ENCODE data around the gene RANBP3. TPM values are rescaled to one million over a fixed set of nuclear protein-coding genes. Genes with fewer than 3 reads are reported as not detected.

The RANBP3 gene
- total RNA-seq, 1 experiment from 2014 or later: 62.4 TPM

GRCh38 chr19:5978606-5979552, 939 bp upstream of the RANBP3 start:
- ChIA-PET RAD21 (ENCODE audit: low non-redundant PET in 1 of 2, low total read pairs in 2 of 2, uncharacterized antibody in 2 of 2, unreplicated experiment in 2 of 2) (interaction anchor here in 1 of 2 experiments (1.5 kb wide), 1 partner anchor 175 kb away, joined by 3 read pairs; no protein-coding TSS in a partner anchor), CTCF (interaction anchor here (0.8 to 4.3 kb wide), 6 partner anchors 9 to 174 kb away, joined by 3 to 20 read pairs (median 5); partner anchors contain the start of gene NDUFA11), POLR2A (interaction anchor here (0.9 to 1.5 kb wide), 2 partner anchors 9 to 175 kb away, joined by 3 to 4 read pairs; partner anchors contain the start of gene NRTN)
- intact Hi-C loops (cut with micrococcal nuclease): no loop called here
- TF ChIP-seq MAX (IDR thresholded peaks at IDR 0.05) (no peak), SIN3A (IDR thresholded peaks at IDR 0.05; ENCODE audit: low read depth) (no peak), EZH2phosphoT487 (IDR thresholded peaks at IDR 0.05; ENCODE audit: borderline replicate concordance) (no peak), ELF1 (IDR thresholded peaks at IDR 0.05; ENCODE audit: borderline replicate concordance, low read depth) (no peak), ZFX (IDR thresholded peaks at IDR 0.05) (no peak), ZNF274 (IDR thresholded peaks at IDR 0.05; ENCODE audit: low read depth, low read length) (no peak), EZH2 (IDR thresholded peaks at IDR 0.05) (no peak), FOSL1 (IDR thresholded peaks at IDR 0.05; ENCODE audit: low read depth) (no peak), ATF3 (IDR thresholded peaks at IDR 0.05) (no peak), ZBTB33 (IDR thresholded peaks at IDR 0.05; ENCODE audit: extremely low read depth, insufficient replicate concordance, low read length) (no peak), POLR2A (IDR thresholded peaks at IDR 0.05; ENCODE audit: borderline replicate concordance, extremely low read depth, insufficient read depth, insufficient read length) (no peak), JUND (IDR thresholded peaks at IDR 0.05) (no peak), CBX3 (IDR thresholded peaks at IDR 0.05; ENCODE audit: low read depth) (no peak), YY1 (IDR thresholded peaks at IDR 0.05; ENCODE audit: extremely low read depth, insufficient replicate concordance, low read depth, low read length) (no peak), CTCF (IDR thresholded peaks at IDR 0.05 in 2 of 3, conservative IDR thresholded peaks at IDR 0.05 in 1 of 3; ENCODE audit: borderline replicate concordance in 1 of 3, insufficient read depth in 1 of 3, low read depth in 2 of 3, low read length in 2 of 3) (no peak), EGR1 (IDR thresholded peaks at IDR 0.05; ENCODE audit: low read depth) (no peak), RAD21 (IDR thresholded peaks at IDR 0.05; ENCODE audit: low read depth) (no peak)
- ATAC-seq (no peak), DNase-seq (ENCODE audit: low read depth, low spot score) (no peak)
- Histone ChIP-seq H3K4me2 (ENCODE audit: low read length) (peak overlapping the region; percentile 92), H4K20me1 (ENCODE audit: insufficient read depth) (no peaks in the 10 kb centered on the region), H3K4me3 (replicated peaks in 1 of 2; ENCODE audit: low read depth in 1 of 2, low read length in 2 of 2) (peak overlapping the region; percentile 93 to 96), H3K4me1 (ENCODE audit: control insufficient read depth in 1 of 2, insufficient read depth in 2 of 2, low read length in 2 of 2) (peaks cover 7 to 22% of the 10 kb centered on the region in 2 experiments), H3K79me2 (ENCODE audit: insufficient read depth, low read length) (peaks cover 59% of the 10 kb centered on the region), H3K27me3 (ENCODE audit: insufficient read depth, low read length) (no peaks in the 10 kb centered on the region), H3K36me3 (ENCODE audit: control insufficient read depth in 1 of 2, insufficient read depth in 2 of 2, low read length in 2 of 2) (peaks cover 2 to 11% of the 10 kb centered on the region in 2 experiments; a peak in 3 of 4 replicates), H3K9ac (ENCODE audit: low read length) (peak overlapping the region; percentile 97), H3K9me3 (ENCODE audit: control insufficient read depth in 1 of 2, insufficient read depth in 1 of 2, low read depth in 1 of 2, low read length in 2 of 2) (no peaks in the 10 kb centered on the region), H3K9me2 (ENCODE audit: insufficient read depth) (no peaks in the 10 kb centered on the region), H3K27ac (ENCODE audit: low read depth, low read length) (peak overlapping the region; percentile 65), H2AFZ (ENCODE audit: low read depth, low read length, poor library complexity, severe bottlenecking) (no peak overlapping the region)
- BruUV-seq (replicated peaks): TSS peak; percentile 85

All from HCT116 (cell line).